Activated CD4-positive, CD25-positive, alpha-beta regulatory T cell treated with anti-CD3 and anti-CD28 coated beads, Interleukin-2, amount 50 U/mL, for 24 hours (primary cell): Measurements from ENCODE around the gene MT1X.
"Not testable (repeated sequence)": the region's sequence is repeated elsewhere in the genome, so short reads cannot be mapped to it uniquely, and the experiment has no call there.

ENCODE experiments used
- ATAC-seq, 2 donors: fragments of 150-1000 bp; cut with Tn5 transposase; one replicate each; pipeline ENCODE4 v1.10.0; 2021; ENCODE audit warnings: mild to moderate bottlenecking in 1 of 2, moderate library complexity in 1 of 2

Gene MT1X

DNA sequence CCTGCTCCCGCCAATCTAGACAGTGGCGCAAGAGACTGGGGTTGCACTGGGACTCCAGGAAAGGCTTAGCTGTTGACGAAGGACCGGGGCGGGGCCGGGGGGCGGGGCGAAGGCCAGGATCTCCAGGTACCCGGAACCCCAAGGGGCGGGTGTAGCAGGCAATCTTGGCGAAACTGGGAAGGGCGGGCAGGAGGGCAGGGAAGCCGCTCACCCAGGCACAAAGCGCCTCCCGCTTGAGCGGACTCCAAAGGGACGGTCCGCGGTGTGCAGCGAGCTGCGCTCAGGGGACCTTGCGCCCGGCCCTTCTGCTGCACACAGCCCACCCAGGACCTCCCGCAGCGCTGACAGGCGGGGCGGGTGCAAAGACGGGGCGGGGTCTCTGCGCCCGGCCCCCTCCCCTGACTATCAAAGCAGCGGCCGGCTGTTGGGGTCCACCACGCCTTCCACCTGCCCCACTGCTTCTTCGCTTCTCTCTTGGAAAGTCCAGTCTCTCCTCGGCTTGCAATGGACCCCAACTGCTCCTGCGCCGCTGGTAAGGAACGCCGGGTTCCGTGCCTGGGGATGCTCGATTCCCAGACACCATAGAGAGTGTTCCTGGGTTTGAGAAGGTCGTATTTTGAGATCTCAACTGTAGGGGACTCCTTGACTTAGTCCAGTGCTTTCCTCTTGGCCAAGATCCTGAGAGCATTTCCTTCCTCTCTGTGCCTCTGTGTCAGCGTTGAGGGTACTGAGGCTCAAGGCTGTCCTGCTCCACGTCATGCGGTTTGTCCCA lies 24.5 kb upstream of the MT1X start, which contains the start of gene MT1F:
TSS of gene MT1F (plus strand) at position 405 of the 772 bp plus-strand sequence. CDS start at position 505, 100 bp downstream.
- ATAC-seq: peak; percentile 81

- no peak for ATAC-seq
These were observed 23.9 kb upstream of the MT1X start for GRCh38 chr16:56658327-56658875.

DNA sequence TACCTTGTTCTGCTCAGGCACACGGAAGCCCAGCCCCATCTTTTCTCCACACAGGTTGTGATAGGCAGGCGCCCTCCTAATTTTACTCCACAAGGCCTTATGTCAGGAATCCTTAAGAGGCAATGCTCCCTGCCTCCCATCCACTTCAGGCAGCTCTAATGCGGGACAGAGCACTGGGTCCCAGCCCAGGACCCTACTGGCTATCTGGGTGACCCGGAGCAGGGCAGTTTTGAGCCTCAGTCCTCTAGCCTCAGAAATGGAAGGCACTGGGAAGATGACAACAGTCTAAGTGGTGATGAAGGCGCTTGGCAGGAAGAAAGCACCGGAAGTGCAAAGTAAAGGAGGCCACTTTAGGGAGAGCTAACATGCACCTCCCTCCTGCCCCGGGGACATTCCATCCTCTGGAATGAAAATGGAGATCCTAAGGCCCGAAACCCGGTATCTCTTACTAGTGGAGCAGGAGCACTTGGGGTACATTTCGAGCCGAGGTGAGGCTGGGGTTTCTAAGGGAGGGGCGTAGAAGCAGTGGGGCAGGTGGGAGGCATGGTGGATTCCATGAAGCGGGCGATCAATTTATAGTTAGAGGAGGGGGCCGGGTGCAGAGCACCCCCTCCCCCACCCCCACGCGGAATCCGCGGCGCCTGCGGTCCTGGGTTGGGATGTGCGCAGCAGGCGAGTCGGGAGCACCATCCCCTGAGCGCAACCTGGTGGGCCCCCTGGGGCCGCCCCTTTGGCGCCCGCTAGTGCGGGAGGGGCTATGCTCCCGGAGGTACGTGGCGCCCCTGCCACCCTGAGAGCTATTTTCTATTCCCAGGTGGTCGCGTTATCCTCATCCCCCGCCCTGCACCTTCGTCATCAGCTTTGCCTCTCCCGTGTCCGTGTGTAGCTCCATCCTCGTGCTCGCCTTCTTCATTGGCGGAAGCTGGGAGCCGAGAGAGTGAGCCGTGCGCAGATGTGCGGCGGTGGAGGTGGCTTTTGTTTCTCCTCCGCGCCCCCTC lies 19.6 kb upstream of the MT1X start:
- ATAC-seq: peak; percentile 61 to 63

DNA sequence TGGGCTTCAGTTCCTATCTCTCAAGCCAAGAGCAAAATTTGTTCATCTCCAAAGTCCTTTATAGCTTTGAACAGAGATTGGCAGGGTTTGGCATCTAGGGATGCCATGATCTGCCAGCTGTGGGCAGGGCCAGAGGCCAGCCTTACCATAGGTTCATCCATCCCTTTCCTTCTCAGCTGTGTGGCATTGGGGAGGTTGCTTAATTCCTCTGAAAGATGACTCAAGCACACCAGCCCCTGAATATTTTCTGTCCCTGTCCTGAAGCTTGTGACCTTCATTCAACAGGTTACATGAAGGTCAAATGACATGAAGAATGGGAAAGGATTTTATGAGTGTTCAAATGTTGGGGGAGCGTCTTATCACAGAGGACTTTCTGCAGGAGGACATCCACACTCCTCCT lies 17.8 kb upstream of the MT1X start:
- no peak for ATAC-seq

- ATAC-seq: not testable (repeated sequence)
These were observed 16.7 kb upstream of the MT1X start for GRCh38 chr16:56665286-56666261.

GRCh38 chr16:56667581-56668571 lies 14.4 kb upstream of the MT1X start, which contains the start of gene MT1G:
MT1G (minus strand) TSS chr16:56668065; CDS start chr16:56667993, 72 bp downstream.
- ATAC-seq: peak; percentile 44 to 55

GRCh38 chr16:56669005-56669839 lies 13.0 kb upstream of the MT1X start, which contains the start of gene MT1H:
MT1H (plus strand) TSS chr16:56669814; CDS start chr16:56669885, 71 bp downstream.
- ATAC-seq: peak in 1 of 2 donors; percentile 42

DNA sequence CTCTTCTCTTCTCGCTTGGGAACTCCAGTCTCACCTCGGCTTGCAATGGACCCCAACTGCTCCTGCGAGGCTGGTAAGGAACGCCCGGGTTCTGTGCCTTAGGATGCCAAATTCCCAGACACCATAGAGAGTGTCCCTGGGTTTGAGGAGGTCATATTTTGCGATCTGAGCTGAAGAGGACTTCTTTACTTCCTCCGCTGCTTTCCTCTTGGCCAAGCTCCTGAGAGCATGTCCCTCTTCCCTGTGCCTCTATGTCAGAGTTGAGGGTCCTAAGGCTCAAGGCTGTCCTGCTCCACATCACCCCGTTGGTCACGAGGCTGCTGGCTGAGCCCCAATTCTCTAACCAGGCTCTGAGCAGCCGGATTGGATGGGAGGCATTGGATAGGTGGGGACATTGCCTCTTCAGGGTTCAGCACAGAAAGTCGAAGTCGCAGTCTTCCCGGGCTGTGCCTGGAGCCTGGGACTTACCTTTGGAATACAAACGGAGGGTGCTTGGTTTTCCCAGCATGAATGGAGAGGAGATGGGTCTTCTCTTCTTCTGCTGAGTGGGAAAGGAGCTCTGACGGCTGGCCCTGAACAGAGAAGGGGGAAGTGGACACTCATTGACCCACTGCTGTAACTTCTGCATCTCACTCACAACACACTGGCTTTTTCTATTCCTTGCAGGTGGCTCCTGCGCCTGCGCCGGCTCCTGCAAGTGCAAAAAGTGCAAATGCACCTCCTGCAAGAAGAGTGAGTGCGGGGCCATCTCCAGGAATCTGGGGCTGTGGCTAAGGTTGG lies 12.2 kb upstream of the MT1X start:
- ATAC-seq: no peak

GRCh38 chr16:56670620-56670934 lies 11.7 kb upstream of the MT1X start:
- no peak for ATAC-seq

DNA sequence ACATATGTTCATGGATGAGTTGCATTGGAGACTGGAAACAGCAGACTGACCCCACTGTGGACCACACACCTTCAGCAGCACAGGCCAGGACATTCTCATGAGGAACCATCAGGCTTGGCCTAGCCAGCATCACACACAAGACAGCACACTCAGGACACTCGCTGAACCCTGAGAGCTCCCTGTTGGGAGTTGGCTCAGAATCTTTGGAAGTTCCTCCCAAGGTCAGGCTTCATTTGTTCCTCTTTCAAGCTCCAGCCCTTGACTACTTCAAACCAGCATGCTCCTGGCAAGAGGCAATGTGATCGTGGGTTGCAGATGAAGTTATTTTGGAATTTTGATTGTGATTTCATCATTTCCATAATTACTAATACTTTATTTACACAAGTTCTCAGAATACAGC lies 10.6 kb upstream of the MT1X start:
- ATAC-seq: not testable (repeated sequence)

GRCh38 chr16:56672171-56672570 lies 10.1 kb upstream of the MT1X start:
- ATAC-seq: not testable (repeated sequence)

DNA sequence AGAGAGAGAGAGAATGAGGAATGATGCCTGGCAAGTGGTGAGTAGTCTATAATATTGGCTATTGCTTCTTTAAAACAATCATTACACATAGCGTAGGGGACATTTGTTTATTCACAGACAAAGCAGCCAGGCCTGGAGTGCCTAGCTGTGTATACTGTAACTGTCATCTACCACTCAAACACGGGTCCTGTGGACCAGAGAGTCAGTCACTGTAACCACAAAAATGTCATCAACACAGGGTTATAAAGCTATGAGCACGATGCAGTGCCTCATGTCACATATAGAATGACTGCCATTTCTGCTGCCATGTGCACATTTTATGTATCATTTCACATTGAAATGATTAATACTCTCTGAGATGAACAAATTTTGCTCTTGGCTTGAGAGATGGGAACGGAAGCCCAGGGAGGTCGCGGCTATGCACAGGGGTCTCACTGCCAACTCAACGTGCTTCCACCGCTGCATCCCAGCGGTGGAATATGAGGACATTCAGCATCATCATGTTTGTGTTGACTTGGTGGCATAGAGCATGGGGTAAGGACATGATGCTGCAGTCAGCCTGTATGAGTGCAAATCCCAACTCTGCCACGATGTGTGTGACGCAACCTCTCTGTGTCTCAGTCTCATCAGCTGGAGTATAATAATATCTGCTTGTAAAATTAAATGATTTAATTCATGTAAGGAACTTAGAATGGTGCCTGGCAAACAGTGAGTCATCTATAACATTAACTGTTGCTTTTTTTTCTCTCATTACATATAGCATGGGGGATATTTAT lies 9.3 kb upstream of the MT1X start:
- no peak for ATAC-seq

DNA sequence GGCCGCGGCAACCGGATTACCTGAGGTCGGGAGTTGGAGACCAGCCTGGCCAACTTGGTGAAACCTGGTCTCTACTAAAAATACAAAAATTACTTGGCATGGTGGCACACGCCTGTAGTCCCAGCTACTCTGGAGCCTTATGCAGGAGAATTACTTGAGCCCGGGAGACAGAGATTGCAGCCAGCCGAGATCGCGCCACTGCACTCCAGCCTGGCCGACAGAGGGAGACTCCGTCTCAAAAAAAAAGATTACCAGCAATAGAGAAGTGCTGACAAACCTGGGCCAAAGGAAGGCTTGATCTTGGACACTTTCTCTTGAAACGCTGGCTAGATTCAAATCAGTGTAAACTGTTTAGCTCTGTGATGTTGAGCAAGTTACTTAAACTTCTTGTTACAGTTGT lies 8.3 kb upstream of the MT1X start:
- no peak for ATAC-seq

DNA sequence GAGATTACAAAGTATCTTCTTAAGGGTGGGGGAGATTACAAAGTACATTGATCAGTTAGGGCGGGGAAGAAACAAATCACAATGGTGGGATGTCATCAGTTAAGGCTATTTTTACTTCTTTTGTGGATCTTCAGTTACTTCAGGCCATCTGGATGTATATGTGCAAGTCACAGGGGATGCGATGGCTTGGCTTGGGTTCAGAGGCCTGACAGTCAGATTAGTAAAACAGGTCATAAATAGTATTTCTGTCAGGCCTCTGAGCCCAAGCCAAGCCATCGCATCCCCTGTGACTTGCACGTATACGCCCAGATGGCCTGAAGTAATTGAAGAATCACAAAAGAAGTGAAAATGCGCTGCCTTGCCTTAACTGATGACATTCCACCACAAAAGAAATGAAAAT lies 7.7 kb upstream of the MT1X start:
- not testable (repeated sequence) for ATAC-seq

DNA sequence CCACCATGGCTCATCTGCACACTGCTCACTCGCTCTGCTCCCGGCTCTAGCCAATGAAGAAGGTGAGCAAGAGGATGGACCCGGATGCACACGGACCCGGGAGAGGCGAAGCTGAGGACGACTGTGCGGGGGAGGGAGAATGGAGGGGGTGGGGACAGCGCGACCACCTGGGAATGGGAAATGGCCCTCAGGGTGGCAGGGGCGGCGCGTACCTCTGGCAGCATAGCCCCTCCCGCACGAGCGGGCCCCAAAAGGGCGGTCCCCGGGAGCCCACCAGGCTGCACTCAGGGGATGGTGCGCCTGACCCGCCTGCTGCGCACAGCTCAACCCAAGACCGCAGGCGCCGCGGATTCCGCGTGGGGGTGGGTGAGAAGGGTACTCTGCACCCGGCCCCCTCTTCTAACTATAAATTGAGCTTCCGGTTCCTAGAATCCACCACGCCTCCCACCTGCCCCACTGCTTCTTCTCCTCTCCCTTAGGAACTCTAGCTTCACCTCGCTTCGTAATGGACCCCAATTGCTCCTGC lies 6.5 kb upstream of the MT1X start:
- ATAC-seq: peak; percentile 55 to 66

GRCh38 chr16:56677474-56677873 lies 4.8 kb upstream of the MT1X start:
- no peak for ATAC-seq

DNA sequence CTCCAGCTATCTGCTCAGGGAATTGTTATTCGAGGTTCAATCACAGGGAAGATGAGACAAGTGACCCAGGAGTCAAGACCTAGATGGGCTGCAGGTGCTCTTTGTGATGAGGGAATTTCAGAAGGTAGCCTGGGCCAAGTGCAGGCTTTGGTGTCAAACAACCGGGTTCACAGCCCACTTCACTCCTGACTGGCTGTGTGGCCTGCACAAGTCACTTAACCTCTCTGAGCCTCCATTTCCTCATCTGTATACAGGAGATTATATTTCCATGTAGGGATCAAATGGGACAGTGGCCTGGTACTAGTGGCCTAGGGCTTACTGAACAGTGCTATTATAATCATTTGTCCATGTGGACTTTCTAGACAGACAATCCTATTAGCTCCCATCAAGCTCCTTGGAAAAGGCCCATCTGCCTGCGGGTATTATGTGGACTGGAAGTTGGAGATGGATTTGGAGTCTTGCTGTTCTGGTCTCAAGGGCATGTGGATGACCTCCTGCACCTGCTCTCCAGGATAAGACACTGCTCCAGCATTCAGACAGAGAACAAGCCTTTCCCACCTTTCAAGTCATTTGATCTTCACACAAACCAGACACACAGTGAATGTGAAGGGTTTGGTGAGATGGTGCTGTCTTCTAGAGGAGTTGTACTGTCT lies 3.1 kb upstream of the MT1X start:
- ATAC-seq: no peak
